Astrocyte of the cerebellum (primary cell): ENCODE data around the gene ACOT13.
"Not testable (repeated sequence)": the region's sequence is repeated elsewhere in the genome, so short reads cannot be mapped to it uniquely, and the experiment has no call there.

ENCODE experiments used
- DNase-seq: peaks from one replicate; pipeline ENCODE4 v3.0.0-alpha.2; 2011; ENCODE audit warnings: low read depth
- H3K4me3 ChIP-seq: 2 replicates; pipeline ENCODE4 v1.5.1; 2011; ENCODE audit warnings: mild to moderate bottlenecking, low read depth, low read length, moderate library complexity
- in situ Hi-C: cut with HindIII; loops from 2 replicates; pipeline ENCODE4 v1.10.0; 2017; ENCODE audit warnings: low sequenced_read_pairs
- TF ChIP-seq, protein P1 (sequence below): IDR thresholded peaks from 2 replicates; pipeline ENCODE4 v1.5.1; 2012; ENCODE audit warnings: low read length, low read depth, moderate library complexity, mild to moderate bottlenecking; ENCODE audit errors: missing control alignments

ACOT13 gene

DNA sequence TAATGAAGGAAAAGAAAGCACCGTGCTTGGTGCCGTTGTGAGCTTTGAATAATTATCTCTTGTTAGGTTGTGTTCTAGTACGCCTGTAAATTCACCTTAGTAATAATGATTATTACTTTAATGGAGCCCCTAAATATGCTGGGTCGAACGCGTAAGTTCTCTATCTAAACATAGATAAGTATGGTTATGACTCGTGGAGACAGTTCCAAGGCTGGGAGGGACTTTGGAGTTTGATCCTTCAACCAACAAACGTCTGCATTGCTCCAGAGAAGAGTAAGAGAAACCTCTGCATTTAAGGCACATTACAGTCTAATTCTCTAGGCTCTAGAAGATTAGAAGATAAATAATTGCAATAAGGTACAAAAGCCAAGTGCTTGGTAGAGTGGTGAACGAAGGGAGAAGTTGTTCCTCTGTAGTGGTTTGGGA lies 514 bp downstream of the ACOT13 start:
- DNase-seq, result no peak
- in situ Hi-C loops, result no loop called here
- peak overlapping the region; percentile 85 for H3K4me3 ChIP-seq
- TF ChIP-seq, protein P1, sequence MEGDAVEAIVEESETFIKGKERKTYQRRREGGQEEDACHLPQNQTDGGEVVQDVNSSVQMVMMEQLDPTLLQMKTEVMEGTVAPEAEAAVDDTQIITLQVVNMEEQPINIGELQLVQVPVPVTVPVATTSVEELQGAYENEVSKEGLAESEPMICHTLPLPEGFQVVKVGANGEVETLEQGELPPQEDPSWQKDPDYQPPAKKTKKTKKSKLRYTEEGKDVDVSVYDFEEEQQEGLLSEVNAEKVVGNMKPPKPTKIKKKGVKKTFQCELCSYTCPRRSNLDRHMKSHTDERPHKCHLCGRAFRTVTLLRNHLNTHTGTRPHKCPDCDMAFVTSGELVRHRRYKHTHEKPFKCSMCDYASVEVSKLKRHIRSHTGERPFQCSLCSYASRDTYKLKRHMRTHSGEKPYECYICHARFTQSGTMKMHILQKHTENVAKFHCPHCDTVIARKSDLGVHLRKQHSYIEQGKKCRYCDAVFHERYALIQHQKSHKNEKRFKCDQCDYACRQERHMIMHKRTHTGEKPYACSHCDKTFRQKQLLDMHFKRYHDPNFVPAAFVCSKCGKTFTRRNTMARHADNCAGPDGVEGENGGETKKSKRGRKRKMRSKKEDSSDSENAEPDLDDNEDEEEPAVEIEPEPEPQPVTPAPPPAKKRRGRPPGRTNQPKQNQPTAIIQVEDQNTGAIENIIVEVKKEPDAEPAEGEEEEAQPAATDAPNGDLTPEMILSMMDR, result no peak

DNA sequence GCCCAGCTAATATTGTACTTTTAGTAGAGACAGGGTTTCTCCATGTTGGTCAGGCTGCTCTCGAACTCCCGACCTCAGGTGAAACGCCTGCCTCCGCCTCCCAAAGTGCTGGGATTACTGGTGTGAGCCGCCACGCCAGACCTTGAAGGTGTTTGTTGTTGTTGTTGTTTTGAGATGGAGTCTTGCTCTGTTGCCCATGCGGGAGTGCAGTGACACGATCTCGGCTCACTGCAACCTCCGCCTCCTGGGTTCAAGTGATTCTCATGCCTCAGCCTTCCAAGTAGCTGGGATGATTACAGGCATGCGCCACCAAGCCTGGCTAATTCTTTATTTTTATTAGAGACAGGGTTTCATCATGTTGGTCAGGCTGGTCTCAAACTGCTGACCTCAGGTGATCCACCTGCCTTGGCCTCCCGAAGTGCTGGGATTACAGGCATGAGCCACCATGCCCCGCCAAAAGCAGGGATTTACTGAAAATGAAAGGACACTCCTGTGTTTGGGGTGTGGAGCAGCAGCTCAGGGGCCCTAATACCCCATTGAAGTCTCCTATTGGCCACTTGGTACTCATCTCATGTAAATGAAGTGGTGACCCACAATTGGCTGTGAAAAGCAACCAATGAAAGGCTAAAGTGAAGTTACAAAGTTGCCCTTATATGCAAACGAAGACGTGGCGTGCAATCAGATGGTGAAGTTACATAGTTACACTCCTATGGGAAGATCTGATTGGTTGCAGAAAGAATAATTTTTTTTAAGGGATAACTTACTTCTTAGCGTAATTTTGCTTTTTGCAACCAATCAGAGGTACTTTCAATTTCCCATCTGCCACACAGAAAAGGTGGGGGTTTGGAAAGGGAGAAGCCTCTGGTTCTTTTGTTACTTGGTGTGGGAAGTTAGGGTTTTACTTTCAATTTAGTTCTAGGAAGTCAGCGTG lies 1.5 kb downstream of the ACOT13 start:
- DNase-seq, H3K4me3 ChIP-seq, in situ Hi-C loops: not testable (repeated sequence)

DNA sequence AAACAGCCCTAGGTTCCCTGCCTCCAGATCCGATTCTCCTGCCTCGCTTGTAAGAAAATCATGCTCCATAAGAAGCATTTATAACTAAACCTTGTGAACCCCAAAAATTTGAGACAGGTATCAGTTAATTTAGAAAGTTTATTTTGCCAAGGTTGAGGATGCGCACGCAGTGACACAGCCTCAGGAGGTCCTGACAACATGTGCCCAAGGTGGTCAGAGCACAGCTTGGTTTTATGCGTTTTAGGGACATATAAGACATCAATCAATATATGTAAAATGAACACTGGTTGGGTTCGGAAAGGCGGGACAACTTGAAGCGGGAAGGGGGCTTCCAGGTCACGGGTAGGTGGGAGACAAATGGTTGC lies 2.1 kb downstream of the ACOT13 start:
- H3K4me3 ChIP-seq, result no peak overlapping the region
- in situ Hi-C loops, result no loop called here
- DNase-seq, result no peak
- TF ChIP-seq, protein P1, result no peak

DNA sequence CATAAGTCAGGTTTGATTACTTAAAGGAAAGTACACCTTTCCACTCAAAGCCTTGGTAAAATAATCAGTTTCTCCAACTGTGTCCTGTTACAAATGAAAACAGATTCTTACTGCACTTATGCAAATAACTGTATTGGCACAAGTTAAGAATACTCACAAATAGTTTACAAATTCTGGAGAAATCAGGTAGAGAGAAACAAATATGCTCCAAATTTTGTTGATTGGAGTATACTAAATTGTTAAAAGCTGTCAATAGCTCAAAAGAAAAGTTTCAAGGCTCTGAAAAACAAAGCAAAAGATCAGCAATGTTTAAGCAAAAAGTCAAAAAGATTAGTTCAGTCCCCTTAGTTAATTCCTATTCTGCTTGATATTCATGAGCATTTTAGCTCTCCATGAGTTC lies 3.6 kb downstream of the ACOT13 start:
- DNase-seq, H3K4me3 ChIP-seq, in situ Hi-C loops: not testable (repeated sequence)

DNA sequence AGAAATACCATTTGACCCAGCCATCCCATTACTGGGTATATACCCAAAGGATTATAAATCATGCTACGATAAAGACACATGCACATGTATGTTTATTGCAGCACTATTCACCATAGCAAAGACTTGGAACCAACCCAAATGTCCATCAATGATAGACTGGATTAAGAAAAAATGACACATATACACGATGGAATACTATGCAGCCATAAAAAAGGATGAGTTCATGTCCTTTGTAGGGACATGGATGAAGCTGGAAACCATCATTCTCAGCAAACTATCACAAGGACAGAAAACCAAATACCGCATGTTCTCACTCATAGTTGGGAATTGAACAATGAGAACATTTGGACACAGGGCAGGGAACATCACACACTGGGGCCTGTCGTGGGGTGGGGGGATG lies 4.2 kb downstream of the ACOT13 start:
- in situ Hi-C loops, H3K4me3 ChIP-seq: not testable (repeated sequence)

DNA sequence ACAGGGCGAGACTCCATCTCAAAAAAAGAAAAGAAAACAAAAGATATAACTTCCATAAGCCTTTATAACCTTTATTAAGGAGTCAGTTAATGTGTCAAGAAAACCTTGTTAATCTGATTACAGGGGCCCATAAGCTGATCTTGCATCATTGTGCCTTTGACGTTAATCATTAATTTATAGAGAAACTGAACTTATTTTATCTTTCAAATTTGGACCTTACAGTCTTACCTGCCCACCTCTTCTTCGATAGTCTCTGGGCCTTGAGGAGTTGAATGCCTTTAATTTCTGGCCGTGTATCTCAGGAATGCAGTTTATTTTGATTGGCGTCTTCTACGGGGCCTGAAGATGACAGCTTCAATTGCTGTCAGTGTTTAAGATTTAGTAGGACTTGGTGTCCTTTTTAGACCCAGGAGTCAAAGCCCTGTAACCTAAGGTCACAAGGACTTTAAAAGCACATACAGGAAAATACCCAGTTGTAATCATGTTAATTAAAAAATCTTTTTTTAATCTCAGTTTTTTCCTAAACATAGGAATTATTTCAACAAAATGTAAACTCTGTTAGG lies 5.8 kb downstream of the ACOT13 start:
- H3K4me3 ChIP-seq, result no peak overlapping the region
- in situ Hi-C loops, result no loop called here
- no peak for DNase-seq
- TF ChIP-seq, protein P1, result no peak

More for the DNA sequence above, 4.2 kb downstream of the ACOT13 start:
- not testable (repeated sequence) for DNase-seq

DNA sequence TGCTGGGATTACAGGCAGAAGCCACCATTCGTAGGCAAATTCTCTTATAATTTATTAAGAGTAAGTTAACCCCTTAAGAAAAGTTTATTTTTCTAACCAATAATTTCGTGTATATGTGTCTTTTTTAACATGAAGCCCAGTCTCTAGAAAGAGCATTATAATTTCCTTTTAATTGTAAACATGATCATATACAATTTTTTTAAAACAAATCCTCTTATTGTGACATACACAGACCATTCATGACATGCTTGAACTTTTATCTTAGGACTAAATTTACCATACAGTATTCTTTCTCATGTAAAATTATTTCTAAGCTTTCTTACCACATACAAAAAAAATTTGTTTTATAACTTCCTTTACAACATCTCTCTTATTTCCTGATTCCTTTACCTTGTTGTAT lies 6.7 kb downstream of the ACOT13 start:
- in situ Hi-C loops, result no loop called here
- TF ChIP-seq, protein P1, result no peak
- DNase-seq, result no peak
- no peak overlapping the region for H3K4me3 ChIP-seq

DNA sequence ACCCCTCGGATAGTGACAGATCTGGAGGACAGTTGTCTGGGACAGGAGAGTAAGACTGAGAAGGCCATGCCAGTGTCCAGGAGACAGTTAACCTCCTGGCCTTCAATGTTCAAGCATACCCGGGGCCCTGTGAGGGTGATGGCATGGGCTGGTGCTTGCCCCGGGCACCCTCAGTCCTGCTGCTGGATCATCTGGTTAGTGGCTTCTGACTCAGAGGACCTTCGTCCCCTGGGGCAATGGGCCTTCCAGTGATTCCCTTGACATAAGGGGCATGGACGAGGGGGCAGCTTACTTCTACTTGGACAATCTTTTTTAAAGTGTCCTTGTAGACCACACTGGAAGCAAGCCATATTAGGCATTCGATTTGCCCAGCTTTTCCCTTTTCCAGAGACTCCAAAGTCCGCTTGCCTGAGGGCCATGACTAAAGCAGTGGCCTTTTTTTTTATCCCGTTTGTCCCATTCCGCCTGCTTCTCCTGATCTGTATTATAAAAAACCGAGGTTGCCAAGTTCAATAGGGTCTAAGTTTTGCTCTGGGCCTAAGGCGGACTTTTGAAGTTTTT lies 12.0 kb downstream of the ACOT13 start:
- H3K4me3 ChIP-seq, in situ Hi-C loops, DNase-seq: not testable (repeated sequence)
